Hepatocyte (in vitro differentiated cells): ENCODE data around the gene CSNK1D. TPM values are rescaled to one million over a fixed set of nuclear protein-coding genes. Genes with fewer than 3 reads are reported as not detected.

Source experiments
- DNase-seq: peaks from one replicate; pipeline ENCODE4 v3.0.0-alpha.2; 2016; ENCODE audit warnings: low spot score
- H2AFZ ChIP-seq: fragments of 200-600 bp; sonication (generic); 2 replicates; pipeline ENCODE4 v1.6.0; 2016; ENCODE audit warnings: antibody characterized with exemption, mild to moderate bottlenecking
- H3K27ac ChIP-seq: fragments of 200-600 bp; sonication (generic); 2 replicates; pipeline ENCODE4 v1.5.1; 2016; ENCODE audit warnings: mild to moderate bottlenecking
- H3K27me3 ChIP-seq: fragments of 200-600 bp; sonication (generic); 2 replicates; pipeline ENCODE4 v1.6.1; 2016
- H3K36me3 ChIP-seq: fragments of 200-600 bp; sonication (generic); replicated peaks from 2 replicates; pipeline ENCODE4 v1.5.1; 2016; ENCODE audit warnings: low read depth; ENCODE audit not compliant: insufficient read depth
- H3K4me1 ChIP-seq: fragments of 200-600 bp; sonication (generic); 2 replicates; pipeline ENCODE4 v1.5.1; 2016; ENCODE audit warnings: mild to moderate bottlenecking, moderate library complexity; ENCODE audit not compliant: insufficient read depth
- H3K4me2 ChIP-seq: fragments of 200-600 bp; sonication (generic); 2 replicates; pipeline ENCODE4 v1.6.0; 2016
- H3K4me3 ChIP-seq: fragments of 200-600 bp; sonication (generic); 2 replicates; pipeline ENCODE4 v1.5.1; 2016; ENCODE audit warnings: mild to moderate bottlenecking
- H3K79me2 ChIP-seq: fragments of 200-600 bp; sonication (generic); 2 replicates; pipeline ENCODE4 v1.6.0; 2017; ENCODE audit warnings: mild to moderate bottlenecking
- H3K9me2 ChIP-seq: fragments of 200-600 bp; sonication (generic); replicated peaks from 2 replicates; pipeline ENCODE4 v1.6.0; 2017; ENCODE audit warnings: mild to moderate bottlenecking; ENCODE audit not compliant: insufficient read depth
- H3K9me3 ChIP-seq: fragments of 200-600 bp; sonication (generic); 2 replicates; pipeline ENCODE4 v1.5.1; 2016; ENCODE audit warnings: low read depth, mild to moderate bottlenecking
- H4K20me1 ChIP-seq: fragments of 200-600 bp; sonication (generic); 2 replicates; pipeline ENCODE4 v1.6.0; 2016; ENCODE audit warnings: mild to moderate bottlenecking; ENCODE audit not compliant: insufficient read depth, poor library complexity, severe bottlenecking
- EZH2 ChIP-seq: fragments of 200-600 bp; sonication (generic); IDR thresholded peaks from 2 replicates; pipeline ENCODE4 v1.6.1; 2016; ENCODE audit warnings: antibody characterized with exemption, mild to moderate bottlenecking, borderline replicate concordance
- EZH2phosphoT487 ChIP-seq: fragments of 200-600 bp; sonication (generic); IDR thresholded peaks from one replicate; pipeline ENCODE4 v1.6.1; 2018; ENCODE audit warnings: antibody characterized with exemption, mild to moderate bottlenecking, low read depth, moderate library complexity; ENCODE audit not compliant: unreplicated experiment, severe bottlenecking
- WGBS: methylation state at CpG from one replicate; pipeline ENCODE4 v1.1.6; 2016; ENCODE audit warnings: low lambda C conversion rate; ENCODE audit errors: missing lambda C conversion rate; 5-methylcytosine and 5-hydroxymethylcytosine counted together
- polyA plus RNA-seq: library from polyadenylated mRNA; unstranded; fragments of >200 nt; fragmentation: Nextera tagmentation; extraction: Ambion mirVana; gene quantifications from 2 replicates; pipeline ENCODE4 v1.2.1, GENCODE V29; 2016
- total RNA-seq: library from RNA; depleted of rRNA; stranded (reverse); fragments of >200 nt; gene quantifications from 2 replicates; pipeline ENCODE4 v1.2.3, GENCODE V29; 2014
- TF ChIP-seq, protein P1 (sequence below): fragments of 200-600 bp; sonication (generic); IDR thresholded peaks from 2 replicates; pipeline ENCODE4 v1.5.1; 2016; ENCODE audit warnings: antibody characterized with exemption, mild to moderate bottlenecking; ENCODE audit not compliant: poor library complexity

The CSNK1D gene
- total and polyA plus RNA-seq, 2 experiments from 2014 or later = 72.5 to 152 TPM

DNA sequence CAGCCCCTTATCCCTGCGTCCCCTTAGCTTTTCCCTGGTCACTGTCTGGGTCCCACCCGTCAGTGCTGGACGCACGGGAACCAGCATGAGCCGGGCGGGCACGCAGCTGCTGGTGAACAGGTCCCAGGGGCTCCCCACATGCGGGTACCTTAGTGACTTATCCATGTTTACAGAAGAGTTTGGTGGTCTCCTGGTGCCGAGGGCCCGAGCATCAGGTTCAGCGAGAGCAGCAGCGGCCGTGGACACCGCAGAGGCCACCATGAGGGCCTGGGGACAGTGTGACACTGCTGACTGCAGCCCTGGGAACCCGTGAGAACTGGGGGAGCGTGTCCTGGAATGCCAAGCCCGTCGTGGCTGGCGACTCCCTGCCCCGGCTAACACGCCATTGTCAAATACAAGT lies 37.4 kb upstream of the CSNK1D start:
- H3K79me2 ChIP-seq = no peaks in the 10 kb centered on the region
- WGBS = 91% methylated on average over 20 of the region's 21 CpGs
- peaks cover 12% of the 10 kb centered on the region for H3K4me1 ChIP-seq
- no peak overlapping the region for H3K27ac ChIP-seq
- no peaks in the 10 kb centered on the region for H4K20me1 ChIP-seq
- no peak overlapping the region for H3K4me2 ChIP-seq
- H2AFZ ChIP-seq = no peak overlapping the region
- H3K9me2 ChIP-seq = no peaks in the 10 kb centered on the region
- TF ChIP-seq, protein P1, sequence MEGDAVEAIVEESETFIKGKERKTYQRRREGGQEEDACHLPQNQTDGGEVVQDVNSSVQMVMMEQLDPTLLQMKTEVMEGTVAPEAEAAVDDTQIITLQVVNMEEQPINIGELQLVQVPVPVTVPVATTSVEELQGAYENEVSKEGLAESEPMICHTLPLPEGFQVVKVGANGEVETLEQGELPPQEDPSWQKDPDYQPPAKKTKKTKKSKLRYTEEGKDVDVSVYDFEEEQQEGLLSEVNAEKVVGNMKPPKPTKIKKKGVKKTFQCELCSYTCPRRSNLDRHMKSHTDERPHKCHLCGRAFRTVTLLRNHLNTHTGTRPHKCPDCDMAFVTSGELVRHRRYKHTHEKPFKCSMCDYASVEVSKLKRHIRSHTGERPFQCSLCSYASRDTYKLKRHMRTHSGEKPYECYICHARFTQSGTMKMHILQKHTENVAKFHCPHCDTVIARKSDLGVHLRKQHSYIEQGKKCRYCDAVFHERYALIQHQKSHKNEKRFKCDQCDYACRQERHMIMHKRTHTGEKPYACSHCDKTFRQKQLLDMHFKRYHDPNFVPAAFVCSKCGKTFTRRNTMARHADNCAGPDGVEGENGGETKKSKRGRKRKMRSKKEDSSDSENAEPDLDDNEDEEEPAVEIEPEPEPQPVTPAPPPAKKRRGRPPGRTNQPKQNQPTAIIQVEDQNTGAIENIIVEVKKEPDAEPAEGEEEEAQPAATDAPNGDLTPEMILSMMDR = no peak
- TF ChIP-seq EZH2phosphoT487 (no peak), EZH2 (no peak)
- no peaks in the 10 kb centered on the region for H3K9me3 ChIP-seq
- no peaks in the 10 kb centered on the region for H3K27me3 ChIP-seq
- no peaks in the 10 kb centered on the region for H3K36me3 ChIP-seq
- no peak for DNase-seq
- no peak overlapping the region for H3K4me3 ChIP-seq

- Histone ChIP-seq H4K20me1 (no peaks in the 10 kb centered on the region), H3K9me3 (no peaks in the 10 kb centered on the region), H3K27me3 (no peaks in the 10 kb centered on the region), H2AFZ (no peak overlapping the region), H3K27ac (peak overlapping the region; percentile 35), H3K9me2 (no peaks in the 10 kb centered on the region), H3K79me2 (no peaks in the 10 kb centered on the region), H3K4me3 (no peak overlapping the region), H3K36me3 (no peaks in the 10 kb centered on the region), H3K4me1 (peaks cover 16% of the 10 kb centered on the region), H3K4me2 (peak overlapping the region; percentile 32)
- DNase-seq = no peak
- TF ChIP-seq EZH2 (no peak), EZH2phosphoT487 (no peak)
- TF ChIP-seq, protein P1 = no peak
- WGBS = 80% methylated on average over 27 of the region's 27 CpGs
These were observed 36.4 kb upstream of the CSNK1D start for GRCh38 chr17:82309656-82310570.

DNA sequence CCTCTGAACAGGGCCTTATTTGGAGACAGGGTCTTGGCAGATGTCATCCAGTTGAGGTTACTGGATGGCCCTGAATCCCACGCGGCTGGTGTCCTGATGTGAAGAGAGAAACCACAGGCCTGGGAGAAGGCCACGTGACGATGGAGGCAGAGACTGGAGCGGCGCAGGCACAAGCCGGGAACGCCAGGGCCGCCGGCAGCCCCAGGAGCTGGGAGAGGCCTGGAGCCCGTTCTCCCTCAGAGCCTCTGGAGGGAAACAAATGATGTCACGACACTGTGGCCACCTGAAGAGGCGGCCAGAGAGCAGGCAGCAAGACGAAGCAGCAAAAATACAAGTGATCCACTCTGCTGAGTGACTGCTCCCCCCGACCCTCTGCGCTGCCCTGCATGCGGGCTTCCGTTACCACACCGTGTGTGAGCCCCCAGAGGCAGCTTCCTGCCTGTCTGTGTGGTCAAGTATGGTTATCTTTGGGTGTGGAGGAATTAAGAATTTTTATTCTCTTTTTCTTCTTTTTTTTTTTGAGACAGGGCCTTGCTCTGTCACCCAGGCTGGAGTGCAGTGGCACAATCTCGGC lies 32.3 kb upstream of the CSNK1D start:
- no peaks in the 10 kb centered on the region for H3K9me3 ChIP-seq
- H3K27ac ChIP-seq = no peak overlapping the region
- H3K36me3 ChIP-seq = no peaks in the 10 kb centered on the region
- no peaks in the 10 kb centered on the region for H3K79me2 ChIP-seq
- no peaks in the 10 kb centered on the region for H3K9me2 ChIP-seq
- H4K20me1 ChIP-seq = no peaks in the 10 kb centered on the region
- TF ChIP-seq EZH2 (no peak), EZH2phosphoT487 (no peak)
- TF ChIP-seq, protein P1 = no peak
- H3K27me3 ChIP-seq = no peaks in the 10 kb centered on the region
- no peak overlapping the region for H3K4me2 ChIP-seq
- DNase-seq = no peak
- H2AFZ ChIP-seq = no peak overlapping the region
- H3K4me3 ChIP-seq = no peak overlapping the region
- H3K4me1 ChIP-seq = peaks cover 38% of the 10 kb centered on the region
- WGBS = 95% methylated on average over 20 of the region's 20 CpGs
